Activated naive CD8-positive, alpha-beta T cell treated with anti-CD3 and anti-CD28 coated beads, Interleukin-2, amount 50 U/mL, for 16 hours (primary cell): ENCODE measurements around the gene BLACAT1.
"Not testable (repeated sequence)": the region's sequence is repeated elsewhere in the genome, so short reads cannot be mapped to it uniquely, and the experiment has no call there.

ENCODE experiments used
- DNase-seq: peaks from one replicate; pipeline ENCODE4 v3.0.0-alpha.2; 2020; ENCODE audit warnings: low read depth, low spot score

Gene BLACAT1

GRCh38 chr1:205484985-205485967, 29.4 kb upstream of the BLACAT1 start:
- DNase-seq: peak; percentile 36

- no peak for DNase-seq
Measured at GRCh38 chr1:205483372-205483771, 27.5 kb upstream of the BLACAT1 start.

- not testable (repeated sequence) for DNase-seq
Measured at GRCh38 chr1:205482587-205482986, 26.7 kb upstream of the BLACAT1 start.

- no peak for DNase-seq
Measured at GRCh38 chr1:205481629-205482151, 25.8 kb upstream of the BLACAT1 start.

- no peak for DNase-seq
Measured at GRCh38 chr1:205481218-205481617, 25.4 kb upstream of the BLACAT1 start.

- DNase-seq: peak; percentile 44
Measured at GRCh38 chr1:205480349-205480985, 24.6 kb upstream of the BLACAT1 start.

GRCh38 chr1:205478985-205479384, 23.1 kb upstream of the BLACAT1 start:
- DNase-seq: not testable (repeated sequence)

GRCh38 chr1:205477759-205478247, 22.0 kb upstream of the BLACAT1 start:
- no peak for DNase-seq

GRCh38 chr1:205477121-205477758, 21.4 kb upstream of the BLACAT1 start:
- no peak for DNase-seq

- no peak for DNase-seq
Measured at GRCh38 chr1:205476648-205477047, 20.8 kb upstream of the BLACAT1 start.

- no peak for DNase-seq
Measured at GRCh38 chr1:205475855-205476254, 20.0 kb upstream of the BLACAT1 start.

- no peak for DNase-seq
Measured at GRCh38 chr1:205474571-205474970, 18.7 kb upstream of the BLACAT1 start.

GRCh38 chr1:205473966-205474365, 18.1 kb upstream of the BLACAT1 start:
- no peak for DNase-seq

GRCh38 chr1:205473475-205473874, 17.6 kb upstream of the BLACAT1 start:
- no peak for DNase-seq

- DNase-seq: no peak
Measured at GRCh38 chr1:205472737-205473441, 17.0 kb upstream of the BLACAT1 start.

GRCh38 chr1:205470131-205470530, 14.3 kb upstream of the BLACAT1 start:
- DNase-seq: no peak

GRCh38 chr1:205466595-205467220, 10.9 kb upstream of the BLACAT1 start:
- no peak for DNase-seq

GRCh38 chr1:205465392-205465791, 9.5 kb upstream of the BLACAT1 start:
- DNase-seq: no peak

- no peak for DNase-seq
Measured at GRCh38 chr1:205458777-205459566, 3.1 kb upstream of the BLACAT1 start.
